PC-9 (cell line): ENCODE data around the gene PITPNM2. TPM values are rescaled to one million over a fixed set of nuclear protein-coding genes. Genes with fewer than 3 reads are reported as not detected.
A peak's percentile ranks its signal among the peaks of the same experiment; 100 is the strongest.

ENCODE experiments used
- BruUV-seq: library from RNA; stranded (reverse); fragments of 400-500 nt; replicated peaks from 2 replicates; lab custom pipeline; 2021; lab: Mats Ljungman, UMichigan
- CTCF ChIA-PET: fragments of 300-600 bp; sonication (Branson Sonifier 250); formaldehyde crosslinking; loops from one replicate; lab custom pipeline; 2022; ENCODE audit warnings: antibody characterized with exemption; lab: Charles Lee
- POLR2A ChIA-PET: fragments of 300-600 bp; sonication (Branson Sonifier 250); formaldehyde crosslinking; loops from one replicate; lab custom pipeline; 2022; ENCODE audit warnings: antibody characterized with exemption; ENCODE audit not compliant: unreplicated experiment; lab: Charles Lee
- DNase-seq, 2 experiments: peaks; one replicate each; pipeline versions ENCODE4 v3.0.0 to v3.0.0-alpha.2; 2015 to 2022; ENCODE audit warnings: mixed read lengths in 1 of 2
- H2AFZ ChIP-seq: fragments of 200-600 bp; sonication (generic); 2 replicates; pipeline ENCODE4 v1.8.1; 2017; ENCODE audit warnings: antibody characterized with exemption
- H3F3A ChIP-seq: fragments of 200-600 bp; sonication (generic); 2 replicates; pipeline ENCODE4 v1.8.1; 2017; ENCODE audit warnings: antibody characterized with exemption, mild to moderate bottlenecking, low read depth; ENCODE audit not compliant: insufficient read depth
- H3K27ac ChIP-seq: fragments of 200-600 bp; sonication (generic); 2 replicates; pipeline ENCODE4 v1.6.1; 2016; ENCODE audit warnings: mixed run types
- H3K27me3 ChIP-seq: fragments of 200-600 bp; sonication (generic); 2 replicates; pipeline ENCODE4 v1.6.1; 2016; ENCODE audit warnings: low read depth, mixed run types; ENCODE audit not compliant: insufficient read depth
- H3K36me3 ChIP-seq: fragments of 200-600 bp; sonication (generic); 2 replicates; pipeline ENCODE4 v1.6.1; 2016; ENCODE audit warnings: low read depth, mixed run types
- H3K4me1 ChIP-seq: fragments of 200-600 bp; sonication (generic); replicated peaks from 2 replicates; pipeline ENCODE4 v1.6.1; 2016; ENCODE audit warnings: mixed run types; ENCODE audit not compliant: insufficient read depth
- H3K4me2 ChIP-seq: fragments of 200-600 bp; sonication (generic); 2 replicates; pipeline ENCODE4 v1.6.1; 2017; ENCODE audit warnings: mixed run types
- H3K4me3 ChIP-seq: fragments of 200-600 bp; sonication (generic); 2 replicates; pipeline ENCODE4 v1.6.1; 2016; ENCODE audit warnings: mixed run types
- H3K79me2 ChIP-seq: fragments of 200-600 bp; sonication (generic); 2 replicates; pipeline ENCODE4 v1.6.1; 2017; ENCODE audit warnings: low read depth, mixed run types
- H3K9me2 ChIP-seq: fragments of 200-600 bp; sonication (generic); 2 replicates; pipeline ENCODE4 v1.8.1; 2017; ENCODE audit warnings: mild to moderate bottlenecking; ENCODE audit not compliant: insufficient read depth
- H3K9me3 ChIP-seq: fragments of 200-600 bp; sonication (generic); 2 replicates; pipeline ENCODE4 v1.8.1; 2016; ENCODE audit warnings: low read depth; ENCODE audit not compliant: insufficient read depth
- H4K20me1 ChIP-seq: fragments of 200-600 bp; sonication (generic); 2 replicates; pipeline ENCODE4 v1.8.1; 2017; ENCODE audit not compliant: insufficient read depth
- EZH2 ChIP-seq: fragments of 200-600 bp; sonication (generic); IDR thresholded peaks from 2 replicates; pipeline ENCODE4 v1.8.0; 2017; ENCODE audit warnings: antibody characterized with exemption, low read depth
- intact Hi-C: fragments of 100-400 bp; cut with micrococcal nuclease; formaldehyde crosslinking; loops from one replicate; pipeline ENCODE4 v1.10.0; 2022; ENCODE audit not compliant: unreplicated experiment
- total RNA-seq: library from RNA; stranded (reverse); gene quantifications from 2 replicates; pipeline ENCODE4 v1.2.3, GENCODE V29; 2021
- TF ChIP-seq, protein P1 (sequence below): fragments of 200-600 bp; sonication (generic); conservative IDR thresholded peaks from 2 replicates; pipeline ENCODE4 v1.6.1; 2017; ENCODE audit warnings: mixed run types, antibody characterized with exemption, mild to moderate bottlenecking, moderate library complexity

The PITPNM2 gene
- total RNA-seq, 1 experiment from 2014 or later, result 16.6 TPM

DNA sequence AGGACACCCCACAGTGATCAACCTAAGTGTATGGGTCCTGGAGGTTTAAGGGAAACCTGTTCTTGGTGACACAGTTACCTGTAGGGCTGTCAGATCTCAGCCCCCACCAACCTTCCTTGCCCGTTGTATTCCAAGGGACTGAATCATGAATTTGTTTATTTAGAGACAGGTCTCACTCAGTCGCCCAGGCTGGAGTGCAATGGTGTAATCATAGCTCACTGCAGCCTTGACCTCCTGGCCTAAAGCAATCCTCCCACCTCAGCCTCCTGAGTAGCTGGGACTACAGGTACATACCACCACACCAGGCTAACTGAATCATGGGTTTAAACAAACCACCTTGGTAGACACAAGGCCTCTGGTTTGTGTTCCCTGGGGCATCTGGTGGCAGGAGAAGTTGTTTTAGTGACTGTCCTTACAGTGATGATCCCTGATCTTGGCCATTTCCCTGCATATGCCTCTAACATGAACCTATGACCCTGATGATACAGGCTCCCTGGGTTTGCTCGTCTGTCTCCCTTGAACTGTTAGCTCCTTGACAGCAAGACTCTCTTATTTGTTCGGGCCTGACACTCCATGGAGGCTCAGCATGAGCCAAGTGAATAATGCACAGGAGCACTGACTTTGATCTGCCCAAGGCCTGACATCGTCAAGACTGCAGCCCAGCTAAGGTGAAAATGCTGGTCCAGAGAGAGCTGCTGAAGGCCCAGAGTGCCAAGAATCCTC, 47.9 kb downstream of the PITPNM2 start:
- intact Hi-C loops, result loop anchor here (2.0 kb wide), 2 partner anchors 24 to 58 kb away; no protein-coding TSS in a partner anchor
- CTCF ChIA-PET, result interaction anchor here (0.5 kb wide), 1 partner anchor 135 kb away, joined by 3 read pairs; no protein-coding TSS in a partner anchor
- Histone ChIP-seq H3K4me3 (no peak overlapping the region), H3K36me3 (no peaks in the 10 kb centered on the region), H3K79me2 (peaks cover 8% of the 10 kb centered on the region; the same call in 1 of the 2 replicates), H3K9me3 (no peaks in the 10 kb centered on the region), H3K9me2 (no peaks in the 10 kb centered on the region), H3K4me1 (peaks cover 50% of the 10 kb centered on the region), H4K20me1 (no peaks in the 10 kb centered on the region), H3K27me3 (no peaks in the 10 kb centered on the region), H2AFZ (no peak overlapping the region), H3K4me2 (peak overlapping the region; percentile 57), H3K27ac (peak overlapping the region; percentile 51), H3F3A (peaks cover 35% of the 10 kb centered on the region)
- POLR2A ChIA-PET, result interaction anchor here (0.6 to 0.7 kb wide), 2 partner anchors 13 to 40 kb away, joined by 3 read pairs; no protein-coding TSS in a partner anchor
- no TSS peak for BruUV-seq
- peak; percentile 51 to 89 for DNase-seq
- no peak for TF ChIP-seq EZH2
- TF ChIP-seq, protein P1, sequence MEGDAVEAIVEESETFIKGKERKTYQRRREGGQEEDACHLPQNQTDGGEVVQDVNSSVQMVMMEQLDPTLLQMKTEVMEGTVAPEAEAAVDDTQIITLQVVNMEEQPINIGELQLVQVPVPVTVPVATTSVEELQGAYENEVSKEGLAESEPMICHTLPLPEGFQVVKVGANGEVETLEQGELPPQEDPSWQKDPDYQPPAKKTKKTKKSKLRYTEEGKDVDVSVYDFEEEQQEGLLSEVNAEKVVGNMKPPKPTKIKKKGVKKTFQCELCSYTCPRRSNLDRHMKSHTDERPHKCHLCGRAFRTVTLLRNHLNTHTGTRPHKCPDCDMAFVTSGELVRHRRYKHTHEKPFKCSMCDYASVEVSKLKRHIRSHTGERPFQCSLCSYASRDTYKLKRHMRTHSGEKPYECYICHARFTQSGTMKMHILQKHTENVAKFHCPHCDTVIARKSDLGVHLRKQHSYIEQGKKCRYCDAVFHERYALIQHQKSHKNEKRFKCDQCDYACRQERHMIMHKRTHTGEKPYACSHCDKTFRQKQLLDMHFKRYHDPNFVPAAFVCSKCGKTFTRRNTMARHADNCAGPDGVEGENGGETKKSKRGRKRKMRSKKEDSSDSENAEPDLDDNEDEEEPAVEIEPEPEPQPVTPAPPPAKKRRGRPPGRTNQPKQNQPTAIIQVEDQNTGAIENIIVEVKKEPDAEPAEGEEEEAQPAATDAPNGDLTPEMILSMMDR, result no peak

DNA sequence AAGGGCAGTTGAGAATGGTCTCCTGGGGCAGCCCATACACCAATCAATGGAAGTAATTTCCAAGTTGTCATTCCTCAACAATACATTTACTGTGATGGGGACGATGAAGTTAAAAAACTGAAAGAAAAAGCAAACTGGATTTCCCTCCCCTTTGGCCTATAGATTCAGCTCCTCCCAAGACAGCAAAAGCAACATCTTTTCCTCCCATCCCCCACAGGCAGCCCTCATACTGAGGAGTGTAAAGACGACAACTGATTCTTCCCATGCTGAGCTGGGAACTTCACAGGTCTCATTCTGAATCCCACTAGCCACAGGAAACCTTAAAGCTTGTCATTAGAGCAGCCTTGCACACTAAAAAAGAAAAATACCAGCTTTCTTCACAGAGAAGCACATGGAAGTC, 48.5 kb downstream of the PITPNM2 start:
- H3K27ac ChIP-seq, result peak overlapping the region; percentile 51
- BruUV-seq, result no TSS peak
- H4K20me1 ChIP-seq, result no peaks in the 10 kb centered on the region
- H3K9me3 ChIP-seq, result no peaks in the 10 kb centered on the region
- DNase-seq, result no peak
- ChIA-PET CTCF (interaction anchor here (0.5 kb wide), 1 partner anchor 136 kb away, joined by 3 read pairs; no protein-coding TSS in a partner anchor), POLR2A (interaction anchor here (0.6 to 0.7 kb wide), 2 partner anchors 39 to 255 kb away, joined by 3 to 8 read pairs; no protein-coding TSS in a partner anchor)
- H3F3A ChIP-seq, result peaks cover 35% of the 10 kb centered on the region
- no peaks in the 10 kb centered on the region for H3K27me3 ChIP-seq
- H3K4me1 ChIP-seq, result peaks cover 44% of the 10 kb centered on the region
- H3K4me2 ChIP-seq, result peak overlapping the region; percentile 57
- H3K4me3 ChIP-seq, result no peak overlapping the region
- H2AFZ ChIP-seq, result no peak overlapping the region
- TF ChIP-seq, protein P1, result no peak
- no peak for TF ChIP-seq EZH2
- no peaks in the 10 kb centered on the region for H3K36me3 ChIP-seq
- no peaks in the 10 kb centered on the region for H3K9me2 ChIP-seq
- intact Hi-C loops, result loop anchor here (2.0 kb wide), 2 partner anchors 24 to 58 kb away; no protein-coding TSS in a partner anchor
- peaks cover 8% of the 10 kb centered on the region; the same call in 1 of the 2 replicates for H3K79me2 ChIP-seq

DNA sequence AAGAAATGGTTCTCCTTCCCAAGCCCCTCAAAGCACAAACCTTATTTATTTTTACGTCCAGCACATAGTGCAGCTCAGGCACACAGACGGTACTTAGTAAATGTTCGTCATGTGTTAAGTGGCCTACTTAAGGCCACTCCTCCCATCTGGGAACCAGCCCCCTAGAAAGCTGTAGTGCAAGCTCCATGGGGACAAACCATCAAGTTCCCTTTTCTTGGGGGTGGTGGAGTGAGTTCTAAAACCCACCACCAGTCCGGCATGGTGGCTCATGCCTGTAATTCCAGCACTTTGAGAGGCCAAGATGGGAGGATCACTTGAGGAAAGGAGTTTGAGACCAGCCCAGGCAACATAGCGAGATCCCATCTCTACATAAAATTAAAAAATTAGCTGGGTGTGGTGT, 49.4 kb downstream of the PITPNM2 start:
- Histone ChIP-seq H3K4me2 (no peak overlapping the region), H3K36me3 (no peaks in the 10 kb centered on the region), H3K4me1 (peaks cover 36% of the 10 kb centered on the region), H3K79me2 (peaks cover 8% of the 10 kb centered on the region; the same call in 1 of the 2 replicates), H3K27me3 (no peaks in the 10 kb centered on the region), H3K4me3 (no peak overlapping the region), H3K9me2 (no peaks in the 10 kb centered on the region), H3K27ac (no peak overlapping the region), H3F3A (peaks cover 33% of the 10 kb centered on the region), H4K20me1 (no peaks in the 10 kb centered on the region), H3K9me3 (no peaks in the 10 kb centered on the region), H2AFZ (no peak overlapping the region)
- CTCF ChIA-PET, result interaction anchor here (0.6 kb wide), 1 partner anchor 359 kb away, joined by 12 read pairs; no protein-coding TSS in a partner anchor
- intact Hi-C loops, result no loop called here
- BruUV-seq, result no TSS peak
- DNase-seq, result no peak
- POLR2A ChIA-PET, result no interaction called here
- TF ChIP-seq EZH2, result no peak
- TF ChIP-seq, protein P1, result no peak

Other genes starting within 250 kb of the PITPNM2 start
- gene ABCB9, start 184.6 kb downstream of the PITPNM2 start, total RNA-seq, result 11.4 and 13.0 TPM in 2 replicates
- gene OGFOD2, start 175.8 kb downstream of the PITPNM2 start, total RNA-seq, result 33.5 and 36.1 TPM in 2 replicates
- gene ARL6IP4, start 170.4 kb downstream of the PITPNM2 start, total RNA-seq, result 162 and 191 TPM in 2 replicates
- 46.9 and 58.5 TPM in 2 replicates for gene MPHOSPH9, start 82.1 kb upstream of the PITPNM2 start, total RNA-seq
- gene MTRFR, start 82.3 kb upstream of the PITPNM2 start, total RNA-seq, result 18.6 and 19.4 TPM in 2 replicates
- 59.8 and 61.7 TPM in 2 replicates for gene CDK2AP1, start 120.8 kb upstream of the PITPNM2 start, total RNA-seq
- gene SBNO1, start 213.8 kb upstream of the PITPNM2 start, total RNA-seq, result 31.9 and 43.1 TPM in 2 replicates
- 43.7 and 54.2 TPM in 2 replicates for gene KMT5A, start 233.0 kb upstream of the PITPNM2 start, total RNA-seq